Measurements from ENCODE around the gene MACROD2. TPM values are rescaled to one million over a fixed set of nuclear protein-coding genes. Genes with fewer than 3 reads are reported as not detected.

MACROD2 gene
- total and polyA plus RNA-seq, 4 donors, result 0.66 to 10.5 (median 3.3) TPM

DNA sequence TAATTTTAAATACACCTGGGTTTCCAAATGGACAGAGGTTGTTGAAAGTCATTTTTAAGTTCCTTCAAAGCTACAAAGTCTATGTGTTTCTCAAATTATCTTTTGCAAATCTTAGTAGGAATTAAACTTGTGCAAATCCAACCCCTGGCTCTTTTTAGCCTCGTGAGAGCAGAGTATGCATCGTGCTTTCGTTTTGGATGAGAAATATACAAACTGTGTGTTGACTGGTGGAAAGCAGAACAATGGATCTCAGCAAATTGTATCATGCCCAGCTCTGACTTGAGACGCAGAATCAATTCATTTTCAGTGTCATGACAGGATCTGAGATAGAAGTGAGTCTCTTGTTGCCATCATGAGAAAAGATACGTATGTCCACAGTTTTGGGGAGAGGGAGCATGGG lies 884.5 kb downstream of the MACROD2 start:
- H3K36me3 ChIP-seq (ENCODE audit: control insufficient read depth in 4 of 4, insufficient read depth in 3 of 4, low read depth in 1 of 4, low read length in 3 of 4), result no peaks in the 10 kb centered on the region

More for the DNA sequence above, 884.5 kb downstream of the MACROD2 start:
- no peak for TF ChIP-seq ATF3 (IDR thresholded peaks at IDR 0.05)
- no peak for TF ChIP-seq GABPA (IDR thresholded peaks at IDR 0.05 in 1 of 2, conservative IDR thresholded peaks at IDR 0.05 in 1 of 2)
- no peak for TF ChIP-seq FOXA2 (IDR thresholded peaks at IDR 0.05)
- TF ChIP-seq FOXA1 (IDR thresholded peaks at IDR 0.05), result no peak
- no peak for TF ChIP-seq EGR1 (IDR thresholded peaks at IDR 0.05; ENCODE audit: low read depth in 2 of 2)
- no peak for TF ChIP-seq JUND (IDR thresholded peaks at IDR 0.05)
- TF ChIP-seq SP1 (IDR thresholded peaks at IDR 0.05), result no peak
- TF ChIP-seq MAX (IDR thresholded peaks at IDR 0.05), result no peak
- TF ChIP-seq, protein P1, sequence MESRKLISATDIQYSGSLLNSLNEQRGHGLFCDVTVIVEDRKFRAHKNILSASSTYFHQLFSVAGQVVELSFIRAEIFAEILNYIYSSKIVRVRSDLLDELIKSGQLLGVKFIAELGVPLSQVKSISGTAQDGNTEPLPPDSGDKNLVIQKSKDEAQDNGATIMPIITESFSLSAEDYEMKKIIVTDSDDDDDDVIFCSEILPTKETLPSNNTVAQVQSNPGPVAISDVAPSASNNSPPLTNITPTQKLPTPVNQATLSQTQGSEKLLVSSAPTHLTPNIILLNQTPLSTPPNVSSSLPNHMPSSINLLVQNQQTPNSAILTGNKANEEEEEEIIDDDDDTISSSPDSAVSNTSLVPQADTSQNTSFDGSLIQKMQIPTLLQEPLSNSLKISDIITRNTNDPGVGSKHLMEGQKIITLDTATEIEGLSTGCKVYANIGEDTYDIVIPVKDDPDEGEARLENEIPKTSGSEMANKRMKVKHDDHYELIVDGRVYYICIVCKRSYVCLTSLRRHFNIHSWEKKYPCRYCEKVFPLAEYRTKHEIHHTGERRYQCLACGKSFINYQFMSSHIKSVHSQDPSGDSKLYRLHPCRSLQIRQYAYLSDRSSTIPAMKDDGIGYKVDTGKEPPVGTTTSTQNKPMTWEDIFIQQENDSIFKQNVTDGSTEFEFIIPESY (IDR thresholded peaks at IDR 0.05), result no peak
- no peak for TF ChIP-seq CTCF (IDR thresholded peaks at IDR 0.05; ENCODE audit: low read depth, low read length, missing input control)
- no peak for TF ChIP-seq YY1 (IDR thresholded peaks at IDR 0.05)
- no peak for TF ChIP-seq RXRA (IDR thresholded peaks at IDR 0.05)
- no peak for TF ChIP-seq HNF4G (IDR thresholded peaks at IDR 0.05)
- TF ChIP-seq NR2F2 (IDR thresholded peaks at IDR 0.05), result no peak
- no peak for TF ChIP-seq RAD21 (IDR thresholded peaks at IDR 0.05)
- no peak for TF ChIP-seq TAF1 (conservative IDR thresholded peaks at IDR 0.05)
- no peak for TF ChIP-seq HNF4A (conservative IDR thresholded peaks at IDR 0.05)
- no peak for TF ChIP-seq REST (IDR thresholded peaks at IDR 0.05)
- no peaks in the 10 kb centered on the region for H3K9me3 ChIP-seq (ENCODE audit: control insufficient read depth in 4 of 4, low read length in 3 of 4)
- no peak overlapping the region for H3K4me3 ChIP-seq (ENCODE audit: low read depth in 1 of 3, low read length in 3 of 3)
- no peaks in the 10 kb centered on the region for H3K27me3 ChIP-seq (ENCODE audit: control insufficient read depth in 4 of 4, insufficient read depth in 4 of 4, low read length in 3 of 4)
- no peak overlapping the region for H3K9ac ChIP-seq (ENCODE audit: low read depth in 1 of 2, low read length in 2 of 2)
- no peak overlapping the region for H3K27ac ChIP-seq (ENCODE audit: low read depth in 1 of 2, low read length in 2 of 2)
- DNase-seq (ENCODE audit: low spot score), result no peak
- H3K4me1 ChIP-seq (ENCODE audit: control insufficient read depth in 4 of 4, insufficient read depth in 4 of 4, low read length in 3 of 4), result peaks cover 0 to 8% (median 4%) of the 10 kb centered on the region in 4 donors
- 91% methylated on average over 5 of the region's 5 CpGs for WGBS

Measured in liver (tissue), 9 donors.